ENCODE measurements around the gene PTPN7. TPM values are rescaled to one million over a fixed set of nuclear protein-coding genes. Genes with fewer than 3 reads are reported as not detected.

PTPN7 gene
- total and polyA plus RNA-seq, 2 donors (not counting 3 experiments of a cell fraction or from before 2014, with no cell fraction given) = 0.86 to 1.8 TPM

GRCh38 chr1:202203238-202204039 lies 43.0 kb upstream of the PTPN7 start:
- no TSS peak for BruUV-seq (replicated peaks)

GRCh38 chr1:202202500-202203168 lies 42.2 kb upstream of the PTPN7 start:
- Histone ChIP-seq H3K9ac (replicated peaks; ENCODE audit: extremely low read depth, insufficient read depth, low read length) (no peak overlapping the region), H3K27me3 (ENCODE audit: control insufficient read depth in 2 of 2, insufficient read depth in 2 of 2, low read length in 2 of 2) (peaks cover 9 to 20% of the 10 kb centered on the region in 2 experiments), H3K9me1 (replicated peaks; ENCODE audit: control insufficient read depth, extremely low read depth, insufficient read depth, low read length) (no peaks in the 10 kb centered on the region), H3K4me3 (replicated peaks in 1 of 3; ENCODE audit: insufficient read depth in 1 of 3, low read depth in 1 of 3, low read length in 3 of 3) (no peak overlapping the region), H4K20me1 (replicated peaks; ENCODE audit: control insufficient read depth, extremely low read depth, insufficient read depth, low read length) (no peaks in the 10 kb centered on the region), H3K4me1 (ENCODE audit: control insufficient read depth, extremely low read depth, insufficient read depth, low read length) (no peaks in the 10 kb centered on the region), H3K27ac (ENCODE audit: insufficient read depth, low read depth, low read length) (no peak overlapping the region), H3K36me3 (ENCODE audit: control insufficient read depth in 2 of 2, extremely low read depth in 1 of 2, insufficient read depth in 2 of 2, low read length in 2 of 2) (no peaks in the 10 kb centered on the region), H3K9me3 (replicated peaks; ENCODE audit: control insufficient read depth, insufficient read depth, low read length) (no peaks in the 10 kb centered on the region), H3K4me2 (ENCODE audit: insufficient read depth, low read length) (no peak overlapping the region), H3K79me2 (ENCODE audit: control insufficient read depth, insufficient read depth, low read length) (no peaks in the 10 kb centered on the region), H2AFZ (ENCODE audit: low read depth, low read length) (no peak overlapping the region)
- POLR2A ChIA-PET = no interaction called here
- DNase-seq (ENCODE audit: low read depth, low spot score) = no peak
- FAIRE-seq = no peak
- no peak for TF ChIP-seq EZH2 (IDR thresholded peaks at IDR 0.05; ENCODE audit: borderline replicate concordance, low read depth, low read length, severe bottlenecking)
- TF ChIP-seq, protein P1, sequence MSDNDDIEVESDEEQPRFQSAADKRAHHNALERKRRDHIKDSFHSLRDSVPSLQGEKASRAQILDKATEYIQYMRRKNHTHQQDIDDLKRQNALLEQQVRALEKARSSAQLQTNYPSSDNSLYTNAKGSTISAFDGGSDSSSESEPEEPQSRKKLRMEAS (IDR thresholded peaks at IDR 0.05; ENCODE audit: insufficient read depth, insufficient read length) = no peak
- no peak for TF ChIP-seq MYC (IDR thresholded peaks at IDR 0.05; ENCODE audit: low read depth, low read length)
- no peak for TF ChIP-seq GATA2 (IDR thresholded peaks at IDR 0.05; ENCODE audit: insufficient read depth, insufficient read length, low read depth, low read length)
- no peak for TF ChIP-seq POLR2A (IDR thresholded peaks at IDR 0.05; ENCODE audit: low read depth, low read length)
- no peak for TF ChIP-seq CTCF (IDR thresholded peaks at IDR 0.05; ENCODE audit: extremely low read depth in 1 of 2, insufficient read depth in 1 of 2, low read depth in 1 of 2, low read length in 2 of 2)
- TF ChIP-seq JUN (IDR thresholded peaks at IDR 0.05; ENCODE audit: borderline replicate concordance, insufficient read depth, insufficient read length, low read depth) = no peak
- no peak for TF ChIP-seq POLR2AphosphoS5 (IDR thresholded peaks at IDR 0.05; ENCODE audit: insufficient read depth, low read depth, low read length)
- no peak for TF ChIP-seq FOS (IDR thresholded peaks at IDR 0.05; ENCODE audit: borderline replicate concordance, insufficient read depth, low read length)
- BruUV-seq (replicated peaks) = no TSS peak
- dilution Hi-C loops (cut with MboI; ENCODE audit: extremely low pct_ligation_motif_present, low sequenced_read_pairs) = loop anchor here (25.0 kb wide), 1 partner anchor 110 kb away; no protein-coding TSS in a partner anchor
- CTCF ChIA-PET = interaction anchor here (1.1 to 4.9 kb wide), 3 partner anchors 9 to 13 kb away, joined by 3 to 24 read pairs (median 5); partner anchors contain the start of gene LGR6
- intact Hi-C loops (cut with micrococcal nuclease) = no loop called here

More at GRCh38 chr1:202203238-202204039, 43.0 kb upstream of the PTPN7 start:
- Histone ChIP-seq H3K79me2 (ENCODE audit: control insufficient read depth, insufficient read depth, low read length) (no peaks in the 10 kb centered on the region), H3K27me3 (ENCODE audit: control insufficient read depth in 2 of 2, insufficient read depth in 2 of 2, low read length in 2 of 2) (peaks cover 11 to 12% of the 10 kb centered on the region in 2 experiments), H3K27ac (ENCODE audit: insufficient read depth, low read depth, low read length) (no peak overlapping the region), H3K4me2 (ENCODE audit: insufficient read depth, low read length) (no peak overlapping the region), H3K4me1 (ENCODE audit: control insufficient read depth, extremely low read depth, insufficient read depth, low read length) (no peaks in the 10 kb centered on the region), H3K36me3 (ENCODE audit: control insufficient read depth in 2 of 2, extremely low read depth in 1 of 2, insufficient read depth in 2 of 2, low read length in 2 of 2) (no peaks in the 10 kb centered on the region), H3K9me1 (replicated peaks; ENCODE audit: control insufficient read depth, extremely low read depth, insufficient read depth, low read length) (no peaks in the 10 kb centered on the region), H3K9me3 (replicated peaks; ENCODE audit: control insufficient read depth, insufficient read depth, low read length) (no peaks in the 10 kb centered on the region), H3K4me3 (replicated peaks in 1 of 3; ENCODE audit: insufficient read depth in 1 of 3, low read depth in 1 of 3, low read length in 3 of 3) (no peak overlapping the region), H2AFZ (ENCODE audit: low read depth, low read length) (no peak overlapping the region), H3K9ac (replicated peaks; ENCODE audit: extremely low read depth, insufficient read depth, low read length) (no peak overlapping the region), H4K20me1 (replicated peaks; ENCODE audit: control insufficient read depth, extremely low read depth, insufficient read depth, low read length) (no peaks in the 10 kb centered on the region)
- dilution Hi-C loops (cut with MboI; ENCODE audit: extremely low pct_ligation_motif_present, low sequenced_read_pairs) (loop anchor here (25.0 kb wide), 1 partner anchor 109 kb away; no protein-coding TSS in a partner anchor), intact Hi-C loops (cut with micrococcal nuclease) (no loop called here)
- ChIA-PET CTCF (interaction anchor here (1.1 to 4.9 kb wide), 3 partner anchors 8 to 14 kb away, joined by 3 to 24 read pairs (median 5); no protein-coding TSS in a partner anchor), POLR2A (no interaction called here)
- no peak for TF ChIP-seq MYC (IDR thresholded peaks at IDR 0.05; ENCODE audit: low read depth, low read length)
- no peak for FAIRE-seq
- no peak for DNase-seq (ENCODE audit: low read depth, low spot score)

All from endothelial cell of umbilical vein (primary cell).